Lower leg skin (tissue), 4 donors: ENCODE measurements around the gene MTA1. TPM values are rescaled to one million over a fixed set of nuclear protein-coding genes. Genes with fewer than 3 reads are reported as not detected.

ENCODE experiments used
- DNase-seq, 2 donors: peaks; one replicate each; pipeline ENCODE4 v3.0.0-alpha.2; 2019; ENCODE audit warnings: low spot score in 2 of 2
- H3K4me3 ChIP-seq: fragments of 200-600 bp; sonication (generic); 2 replicates; pipeline ENCODE4 v1.5.1; 2017; ENCODE audit warnings: mild to moderate bottlenecking, low read depth; ENCODE audit not compliant: poor library complexity, severe bottlenecking
- CTCF ChIP-seq, 3 donors: fragments of 450-650 bp; IDR thresholded peaks; one replicate each; pipeline ENCODE4 v1.5.1; 2016; ENCODE audit warnings: antibody characterized with exemption in 3 of 3, mild to moderate bottlenecking in 3 of 3, moderate library complexity in 2 of 3
- POLR2A ChIP-seq, 2 donors: fragments of 450-650 bp; IDR thresholded peaks; one replicate each; pipeline ENCODE4 v1.6.1; 2016 to 2017; ENCODE audit warnings: antibody characterized with exemption in 2 of 2, mild to moderate bottlenecking in 1 of 2, moderate library complexity in 1 of 2
- WGBS, 2 donors: methylation state at CpG; one replicate each; pipeline ENCODE4 v1.1.5; 2018; 5-methylcytosine and 5-hydroxymethylcytosine counted together
- intact Hi-C: fragments of 100-400 bp; cut with DNase I; formaldehyde crosslinking; loops from one replicate; pipeline ENCODE4 v1.15.0; 2023; ENCODE audit warnings: low total_unique reads
- total RNA-seq, 4 donors: library from RNA; depleted of rRNA; stranded (reverse); fragments of >200 nt; gene quantifications; one replicate each; pipeline ENCODE4 v1.1.0, GENCODE V29; 2016

Gene MTA1
- total RNA-seq, 4 donors from 2014 or later: 39.3 to 56.7 (median 46.4) TPM

- 43 to 48% methylated on average over 13 to 22 of the region's 41 CpGs for WGBS, 2 donors
- H3K4me3 ChIP-seq: peak overlapping the region; percentile 82
- DNase-seq: no peak
- intact Hi-C loops: no loop called here
- TF ChIP-seq CTCF (IDR thresholded peaks at IDR 0.05): no peak
- no peak for TF ChIP-seq POLR2A (IDR thresholded peaks at IDR 0.05)
Measured at GRCh38 chr14:105398726-105399465, 20.7 kb upstream of the MTA1 start.

- H3K4me3 ChIP-seq: no peak overlapping the region
- DNase-seq: no peak
- TF ChIP-seq POLR2A (IDR thresholded peaks at IDR 0.05) (no peak), CTCF (IDR thresholded peaks at IDR 0.05) (no peak)
- intact Hi-C loops: no loop called here
- WGBS, 2 donors: 86 to 94% methylated on average over 8 of the region's 8 CpGs
Measured at GRCh38 chr14:105399466-105399775, 20.2 kb upstream of the MTA1 start.

GRCh38 chr14:105400016-105400415 lies 19.6 kb upstream of the MTA1 start:
- intact Hi-C loops: no loop called here
- no peak for DNase-seq
- no peak for TF ChIP-seq POLR2A (IDR thresholded peaks at IDR 0.05)
- TF ChIP-seq CTCF (IDR thresholded peaks at IDR 0.05): no peak
- WGBS, 2 donors: 98 to 100% methylated on average over 5 to 7 of the region's 9 CpGs
- no peak overlapping the region for H3K4me3 ChIP-seq

GRCh38 chr14:105401699-105402098 lies 17.9 kb upstream of the MTA1 start:
- intact Hi-C loops: no loop called here
- no peak for TF ChIP-seq CTCF (IDR thresholded peaks at IDR 0.05)
- TF ChIP-seq POLR2A (IDR thresholded peaks at IDR 0.05): no peak
- WGBS, 2 donors: 95 to 99% methylated on average over 9 of the region's 9 CpGs
- no peak for DNase-seq
- no peak overlapping the region for H3K4me3 ChIP-seq

GRCh38 chr14:105408592-105408991 lies 11.0 kb upstream of the MTA1 start:
- H3K4me3 ChIP-seq: no peak overlapping the region
- WGBS, 2 donors: 83 to 87% methylated on average over 13 of the region's 13 CpGs
- TF ChIP-seq CTCF (IDR thresholded peaks at IDR 0.05) (no peak), POLR2A (IDR thresholded peaks at IDR 0.05) (no peak)
- intact Hi-C loops: no loop called here
- DNase-seq: no peak

- TF ChIP-seq CTCF (IDR thresholded peaks at IDR 0.05) (no peak), POLR2A (IDR thresholded peaks at IDR 0.05) (no peak)
- no peak for DNase-seq
- H3K4me3 ChIP-seq: no peak overlapping the region
- intact Hi-C loops: no loop called here
- WGBS, 2 donors: 86 to 88% methylated on average over 3 of the region's 3 CpGs
Measured at GRCh38 chr14:105409364-105409763, 10.3 kb upstream of the MTA1 start.
